HCT116 (cell line): ENCODE data around the gene LIMK2. TPM values are rescaled to one million over a fixed set of nuclear protein-coding genes. Genes with fewer than 3 reads are reported as not detected.

Source experiments
- ATAC-seq: fragments of 200-7000 bp; cut with Tn5 transposase; 2 replicates; pipeline ENCODE4 v1.9.1; 2020; ENCODE audit warnings: mild to moderate bottlenecking, moderate library complexity
- BruUV-seq: library from RNA; stranded (reverse); fragments of 400-500 nt; replicated peaks from 2 replicates; lab custom pipeline; 2021; lab: Mats Ljungman, UMichigan
- CTCF ChIA-PET: fragments of 300-600 bp; sonication (Branson Sonifier 250); formaldehyde crosslinking; loops from one replicate; lab custom pipeline; 2021; ENCODE audit warnings: antibody characterized with exemption; lab: Charles Lee
- POLR2A ChIA-PET: fragments of 300-600, 350-600 bp; sonication (Branson Sonifier 250); formaldehyde crosslinking; loops from one replicate; lab custom pipeline; 2021; ENCODE audit warnings: antibody characterized with exemption; lab: Charles Lee
- RAD21 ChIA-PET, 2 experiments: fragments of 300-600 bp; sonication (Branson Sonifier 250); formaldehyde crosslinking; loops; one replicate each; lab custom pipeline; 2023; ENCODE audit warnings: low total read pairs in 2 of 2; ENCODE audit not compliant: uncharacterized antibody in 2 of 2, unreplicated experiment in 2 of 2, low non-redundant PET in 1 of 2; lab: Charles Lee
- DNase-seq: peaks from one replicate; pipeline ENCODE4 v3.0.0-alpha.2; 2010; ENCODE audit warnings: low read depth, low spot score
- H2AFZ ChIP-seq: fragments of 200-600 bp; shearing (Covaris generic), sonication (generic); 2 replicates; pipeline ENCODE4 v1.6.1; 2017; ENCODE audit warnings: low read depth, mixed run types, mixed read lengths, antibody characterized with exemption, low read length; ENCODE audit not compliant: poor library complexity, severe bottlenecking
- H3K27ac ChIP-seq: 2 replicates; pipeline ENCODE4 v1.5.1; 2012; ENCODE audit warnings: low read depth, low read length
- H3K27me3 ChIP-seq: fragments of 200-600 bp; sonication (generic); 2 replicates; pipeline ENCODE4 v1.6.1; 2016; ENCODE audit warnings: mixed run types, low read length, mixed read lengths; ENCODE audit not compliant: insufficient read depth
- H3K36me3 ChIP-seq, 2 experiments: fragments of 200-500 bp in 1 of 2; fragments of 200-600 bp in 1 of 2; sonication (Bioruptor generic) in 1 of 2; sonication (generic) in 1 of 2; 2 replicates each; pipeline versions ENCODE4 v1.5.1 to v1.6.1; 2014 to 2016; ENCODE audit warnings: low read length in 2 of 2, inconsistent platforms in 1 of 2, mixed read lengths in 1 of 2, mixed run types in 1 of 2; ENCODE audit not compliant: insufficient read depth in 2 of 2, control insufficient read depth in 1 of 2
- H3K4me1 ChIP-seq, 2 experiments: fragments of 200-600 bp in 1 of 2; sonication (generic) in 1 of 2; 2 replicates each; pipeline versions ENCODE4 v1.5.1 to v1.6.1; 2012 to 2017; ENCODE audit warnings: low read length in 2 of 2, inconsistent platforms in 1 of 2, mild to moderate bottlenecking in 1 of 2, mixed read lengths in 1 of 2, mixed run types in 1 of 2, moderate library complexity in 1 of 2; ENCODE audit not compliant: insufficient read depth in 2 of 2, control insufficient read depth in 1 of 2
- H3K4me2 ChIP-seq: fragments of 200-600 bp; sonication (generic); 2 replicates; pipeline ENCODE4 v1.6.1; 2017; ENCODE audit warnings: mixed run types, low read length, mixed read lengths
- H3K4me3 ChIP-seq, 2 experiments: fragments of 200-600 bp in 1 of 2; sonication (generic) in 1 of 2; replicated peaks in 1 of 2; 2 replicates each; pipeline ENCODE4 v1.5.1; 2011 to 2016; ENCODE audit warnings: low read length in 2 of 2, control low read depth in 1 of 2, low read depth in 1 of 2, mild to moderate bottlenecking in 1 of 2, mixed read lengths in 1 of 2, mixed run types in 1 of 2
- H3K79me2 ChIP-seq: fragments of 200-600 bp; sonication (generic); 2 replicates; pipeline ENCODE4 v1.6.1; 2017; ENCODE audit warnings: mild to moderate bottlenecking, mixed run types, low read length, moderate library complexity, mixed read lengths; ENCODE audit not compliant: insufficient read depth
- H3K9ac ChIP-seq: fragments of 200-600 bp; sonication (generic); 2 replicates; pipeline ENCODE4 v1.6.1; 2016; ENCODE audit warnings: low read length, mixed read lengths
- H3K9me2 ChIP-seq: fragments of 200-600 bp; sonication (generic), shearing (Covaris generic); 2 replicates; pipeline ENCODE4 v1.6.1; 2017; ENCODE audit warnings: mixed run types, mild to moderate bottlenecking, moderate library complexity; ENCODE audit not compliant: insufficient read depth
- H3K9me3 ChIP-seq, 2 experiments: fragments of 200-500 bp in 1 of 2; fragments of 200-600 bp in 1 of 2; sonication (Bioruptor generic) in 1 of 2; sonication (generic) in 1 of 2; 2 replicates each; pipeline ENCODE4 v1.6.1; 2014 to 2017; ENCODE audit warnings: low read length in 2 of 2, mixed read lengths in 2 of 2, inconsistent platforms in 1 of 2, low read depth in 1 of 2, mild to moderate bottlenecking in 1 of 2, mixed run types in 1 of 2, moderate library complexity in 1 of 2; ENCODE audit not compliant: control insufficient read depth in 1 of 2, insufficient read depth in 1 of 2
- H4K20me1 ChIP-seq: fragments of 200-600 bp; sonication (generic), shearing (Covaris generic); 2 replicates; pipeline ENCODE4 v1.6.1; 2017; ENCODE audit warnings: mixed run types, mild to moderate bottlenecking, moderate library complexity; ENCODE audit not compliant: insufficient read depth
- CBX3 ChIP-seq: IDR thresholded peaks from 2 replicates; pipeline ENCODE4 v1.6.1; 2012; ENCODE audit warnings: low read depth
- CEBPB ChIP-seq: IDR thresholded peaks from 2 replicates; pipeline ENCODE4 v1.6.1; 2012; ENCODE audit warnings: low read depth
- ELF1 ChIP-seq: IDR thresholded peaks from 2 replicates; pipeline ENCODE4 v1.6.1; 2012; ENCODE audit warnings: low read depth, borderline replicate concordance
- EZH2 ChIP-seq: fragments of 200-600 bp; sonication (generic); IDR thresholded peaks from 2 replicates; pipeline ENCODE4 v1.6.1; 2017; ENCODE audit warnings: antibody characterized with exemption, mixed run types
- EZH2phosphoT487 ChIP-seq: fragments of 200-600 bp; IDR thresholded peaks from 2 replicates; pipeline ENCODE4 v1.6.1; 2018; ENCODE audit warnings: antibody characterized with exemption, borderline replicate concordance
- FOSL1 ChIP-seq: IDR thresholded peaks from 2 replicates; pipeline ENCODE4 v1.6.1; 2012; ENCODE audit warnings: low read depth
- MAX ChIP-seq: IDR thresholded peaks from 2 replicates; pipeline ENCODE4 v1.6.1; 2012
- POLR2A ChIP-seq: IDR thresholded peaks from 2 replicates; pipeline ENCODE4 v1.7.0; 2011; ENCODE audit warnings: borderline replicate concordance; ENCODE audit not compliant: insufficient read depth, insufficient read length; ENCODE audit errors: extremely low read depth
- POLR2AphosphoS5 ChIP-seq: IDR thresholded peaks from 2 replicates; pipeline ENCODE4 v1.6.1; 2011; ENCODE audit warnings: mild to moderate bottlenecking, low read depth, low read length, moderate library complexity
- RAD21 ChIP-seq: IDR thresholded peaks from 2 replicates; pipeline ENCODE4 v1.6.1; 2012; ENCODE audit warnings: low read depth, mild to moderate bottlenecking
- SIN3A ChIP-seq: IDR thresholded peaks from 2 replicates; pipeline ENCODE4 v1.6.1; 2012; ENCODE audit warnings: low read depth
- SP1 ChIP-seq: IDR thresholded peaks from 2 replicates; pipeline ENCODE4 v1.6.1; 2012; ENCODE audit warnings: low read depth
- SRF ChIP-seq: IDR thresholded peaks from 2 replicates; pipeline ENCODE4 v1.6.1; 2012; ENCODE audit warnings: low read depth
- TCF7L2 ChIP-seq: IDR thresholded peaks from 2 replicates; pipeline ENCODE4 v1.7.0; 2011; ENCODE audit warnings: borderline replicate concordance, inconsistent platforms; ENCODE audit not compliant: insufficient read depth, insufficient read length; ENCODE audit errors: extremely low read depth
- YY1 ChIP-seq: IDR thresholded peaks from 2 replicates; pipeline ENCODE4 v1.6.1; 2011; ENCODE audit warnings: low read length, low read depth, moderate library complexity, mild to moderate bottlenecking; ENCODE audit not compliant: insufficient replicate concordance; ENCODE audit errors: extremely low read depth
- ZFX ChIP-seq: fragments of 450-650 bp; IDR thresholded peaks from 2 replicates; pipeline ENCODE4 v1.6.1; 2017
- ZNF274 ChIP-seq: fragments of 200-500 bp; sonication (Bioruptor generic); IDR thresholded peaks from 2 replicates; pipeline ENCODE4 v1.6.1; 2014; ENCODE audit warnings: mild to moderate bottlenecking, low read depth, low read length, inconsistent platforms
- intact Hi-C: fragments of 100-400 bp; cut with micrococcal nuclease; formaldehyde crosslinking; loops from 2 replicates; pipeline ENCODE4 v1.10.0; 2022
- total RNA-seq: library from RNA; stranded (reverse); gene quantifications from one replicate; pipeline ENCODE4 v1.2.1, GENCODE V29; 2021; ENCODE audit not compliant: unreplicated experiment
- TF ChIP-seq, protein P1 (sequence below): IDR thresholded peaks from 2 replicates; pipeline ENCODE4 v1.6.1; 2012; ENCODE audit warnings: low read depth

Gene LIMK2
- total RNA-seq, 1 experiment from 2014 or later: 21.9 TPM

DNA sequence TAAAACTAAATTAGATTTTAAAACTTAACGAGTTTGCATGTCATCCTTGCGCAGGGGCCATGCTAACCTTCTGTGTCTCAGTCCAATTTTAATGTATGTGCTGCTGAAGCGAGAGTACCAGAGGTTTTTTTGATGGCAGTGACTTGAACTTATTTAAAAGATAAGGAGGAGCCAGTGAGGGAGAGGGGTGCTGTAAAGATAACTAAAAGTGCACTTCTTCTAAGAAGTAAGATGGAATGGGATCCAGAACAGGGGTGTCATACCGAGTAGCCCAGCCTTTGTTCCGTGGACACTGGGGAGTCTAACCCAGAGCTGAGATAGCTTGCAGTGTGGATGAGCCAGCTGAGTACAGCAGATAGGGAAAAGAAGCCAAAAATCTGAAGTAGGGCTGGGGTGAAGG is 10.6 kb downstream of the LIMK2 start:
- Histone ChIP-seq H3K27me3 (no peaks in the 10 kb centered on the region), H3K79me2 (peaks cover 59% of the 10 kb centered on the region), H3K4me2 (no peak overlapping the region), H3K36me3 (0 out of 4 replicates have a peak, but pooled peaks cover 1 to 2% of the 10 kb centered on the region in 2 experiments), H3K4me1 (peaks cover 0 to 7% of the 10 kb centered on the region in 2 experiments; a peak in 1 of 4 replicates), H3K4me3 (no peak overlapping the region), H3K9me2 (no peaks in the 10 kb centered on the region), H3K9ac (no peak overlapping the region), H3K27ac (no peak overlapping the region), H2AFZ (no peak overlapping the region), H4K20me1 (no peaks in the 10 kb centered on the region), H3K9me3 (no peaks in the 10 kb centered on the region)
- intact Hi-C loops: no loop called here
- DNase-seq (no peak), ATAC-seq (no peak)
- CTCF ChIA-PET: interaction anchor here (1.7 kb wide), 1 partner anchor 12 kb away, joined by 6 read pairs; no protein-coding TSS in a partner anchor
- RAD21 ChIA-PET: no interaction called here
- no peak for TF ChIP-seq FOSL1
- TF ChIP-seq ZNF274: no peak
- POLR2A ChIA-PET: no interaction called here
- BruUV-seq: no TSS peak

- no peak overlapping the region for H3K27ac ChIP-seq
- no peak for DNase-seq
- no peak overlapping the region for H3K9ac ChIP-seq
- no peak overlapping the region for H2AFZ ChIP-seq
- H3K36me3 ChIP-seq: 0 out of 4 replicates have a peak, but pooled peaks cover 2 to 3% of the 10 kb centered on the region in 2 experiments
- H3K4me1 ChIP-seq: peaks cover 0 to 4% of the 10 kb centered on the region in 2 experiments; a peak in 1 of 4 replicates
- peaks cover 53% of the 10 kb centered on the region for H3K79me2 ChIP-seq
- no peak overlapping the region for H3K4me3 ChIP-seq
- H3K9me3 ChIP-seq: no peaks in the 10 kb centered on the region
- no peaks in the 10 kb centered on the region for H3K9me2 ChIP-seq
- intact Hi-C loops: no loop called here
- ChIA-PET RAD21 (no interaction called here), CTCF (interaction anchor here (1.7 kb wide), 1 partner anchor 13 kb away, joined by 6 read pairs; no protein-coding TSS in a partner anchor), POLR2A (no interaction called here)
- no peaks in the 10 kb centered on the region for H3K27me3 ChIP-seq
- BruUV-seq: no TSS peak
- no peaks in the 10 kb centered on the region for H4K20me1 ChIP-seq
- H3K4me2 ChIP-seq: no peak overlapping the region
- ATAC-seq: no peak
- TF ChIP-seq EZH2phosphoT487 (no peak), TCF7L2 (no peak), CBX3 (no peak), POLR2AphosphoS5 (no peak), ZNF274 (no peak), MAX (no peak), POLR2A (no peak), RAD21 (no peak), SIN3A (no peak), ZFX (no peak), YY1 (no peak), ELF1 (no peak), SRF (no peak), CEBPB (no peak), SP1 (no peak), EZH2 (no peak), FOSL1 (no peak)
- TF ChIP-seq, protein P1, sequence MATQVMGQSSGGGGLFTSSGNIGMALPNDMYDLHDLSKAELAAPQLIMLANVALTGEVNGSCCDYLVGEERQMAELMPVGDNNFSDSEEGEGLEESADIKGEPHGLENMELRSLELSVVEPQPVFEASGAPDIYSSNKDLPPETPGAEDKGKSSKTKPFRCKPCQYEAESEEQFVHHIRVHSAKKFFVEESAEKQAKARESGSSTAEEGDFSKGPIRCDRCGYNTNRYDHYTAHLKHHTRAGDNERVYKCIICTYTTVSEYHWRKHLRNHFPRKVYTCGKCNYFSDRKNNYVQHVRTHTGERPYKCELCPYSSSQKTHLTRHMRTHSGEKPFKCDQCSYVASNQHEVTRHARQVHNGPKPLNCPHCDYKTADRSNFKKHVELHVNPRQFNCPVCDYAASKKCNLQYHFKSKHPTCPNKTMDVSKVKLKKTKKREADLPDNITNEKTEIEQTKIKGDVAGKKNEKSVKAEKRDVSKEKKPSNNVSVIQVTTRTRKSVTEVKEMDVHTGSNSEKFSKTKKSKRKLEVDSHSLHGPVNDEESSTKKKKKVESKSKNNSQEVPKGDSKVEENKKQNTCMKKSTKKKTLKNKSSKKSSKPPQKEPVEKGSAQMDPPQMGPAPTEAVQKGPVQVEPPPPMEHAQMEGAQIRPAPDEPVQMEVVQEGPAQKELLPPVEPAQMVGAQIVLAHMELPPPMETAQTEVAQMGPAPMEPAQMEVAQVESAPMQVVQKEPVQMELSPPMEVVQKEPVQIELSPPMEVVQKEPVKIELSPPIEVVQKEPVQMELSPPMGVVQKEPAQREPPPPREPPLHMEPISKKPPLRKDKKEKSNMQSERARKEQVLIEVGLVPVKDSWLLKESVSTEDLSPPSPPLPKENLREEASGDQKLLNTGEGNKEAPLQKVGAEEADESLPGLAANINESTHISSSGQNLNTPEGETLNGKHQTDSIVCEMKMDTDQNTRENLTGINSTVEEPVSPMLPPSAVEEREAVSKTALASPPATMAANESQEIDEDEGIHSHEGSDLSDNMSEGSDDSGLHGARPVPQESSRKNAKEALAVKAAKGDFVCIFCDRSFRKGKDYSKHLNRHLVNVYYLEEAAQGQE: no peak
Measured at GRCh38 chr22:31223786-31224191, 11.7 kb downstream of the LIMK2 start.
